HAP-1 (cell line): ENCODE results near the gene CCDC195.
"Not testable (repeated sequence)": the region's sequence is repeated elsewhere in the genome, so short reads cannot be mapped to it uniquely, and the experiment has no call there.

Experiments used
- DNase-seq, 2 experiments: peaks; one replicate each; pipeline ENCODE4 v3.0.0-alpha.2; 2016 to 2020; ENCODE audit warnings: low spot score in 2 of 2
- H3K27me3 ChIP-seq: fragments of 250-450 bp; sonication (Bioruptor Pico); 2 replicates; pipeline ENCODE4 v1.5.1; 2020; ENCODE audit warnings: low read depth, mild to moderate bottlenecking, moderate library complexity
- H3K36me3 ChIP-seq: fragments of 250-450 bp; sonication (Bioruptor Pico); replicated peaks from 2 replicates; pipeline ENCODE4 v1.5.1; 2020; ENCODE audit warnings: mild to moderate bottlenecking
- H3K4me1 ChIP-seq: fragments of 250-450 bp; sonication (Bioruptor Pico); 2 replicates; pipeline ENCODE4 v1.5.1; 2020; ENCODE audit warnings: mild to moderate bottlenecking
- H3K4me3 ChIP-seq: fragments of 250-450 bp; sonication (Bioruptor Pico); 2 replicates; pipeline ENCODE4 v1.5.1; 2020; ENCODE audit warnings: mild to moderate bottlenecking, moderate library complexity
- H3K9me3 ChIP-seq: fragments of 250-450 bp; sonication (Bioruptor Pico); 2 replicates; pipeline ENCODE4 v1.5.1; 2020; ENCODE audit warnings: mild to moderate bottlenecking, moderate library complexity
- in situ Hi-C: fragments of 300-500 bp; cut with MboI; formaldehyde crosslinking; loops from 3 replicates; pipeline ENCODE4 v1.14.3; 2020; ENCODE audit warnings: low sequenced_read_pairs, inconsistent platforms, mixed read lengths

Gene CCDC195

DNA sequence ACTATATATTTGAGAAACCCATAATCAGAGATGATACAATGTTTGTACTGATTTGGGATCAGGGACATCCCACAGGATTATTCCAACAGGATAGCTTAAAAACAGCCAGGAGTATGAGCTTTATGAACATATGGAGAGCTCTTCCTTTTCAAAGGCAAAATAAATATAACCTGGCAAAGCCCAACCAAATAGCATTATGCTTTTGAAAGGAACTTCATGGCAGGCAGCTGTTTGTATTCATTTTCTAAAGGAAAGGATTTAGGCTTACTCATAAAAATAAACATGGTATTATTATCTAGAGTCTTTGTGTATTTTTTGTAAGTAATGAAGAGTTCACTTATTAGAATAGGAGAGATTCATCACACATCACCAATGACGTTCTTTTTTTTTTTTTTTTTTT lies 44.4 kb downstream of the CCDC195 start:
- H3K4me1 ChIP-seq = peaks cover 16% of the 10 kb centered on the region
- peak in 1 of 2 experiments; percentile 81 for DNase-seq
- H3K27me3 ChIP-seq = no peaks in the 10 kb centered on the region
- no peaks in the 10 kb centered on the region for H3K36me3 ChIP-seq
- no peaks in the 10 kb centered on the region for H3K9me3 ChIP-seq
- no peak overlapping the region for H3K4me3 ChIP-seq
- in situ Hi-C loops = loop anchor here (25.0 kb wide), 1 partner anchor 684 kb away; no protein-coding TSS in a partner anchor

DNA sequence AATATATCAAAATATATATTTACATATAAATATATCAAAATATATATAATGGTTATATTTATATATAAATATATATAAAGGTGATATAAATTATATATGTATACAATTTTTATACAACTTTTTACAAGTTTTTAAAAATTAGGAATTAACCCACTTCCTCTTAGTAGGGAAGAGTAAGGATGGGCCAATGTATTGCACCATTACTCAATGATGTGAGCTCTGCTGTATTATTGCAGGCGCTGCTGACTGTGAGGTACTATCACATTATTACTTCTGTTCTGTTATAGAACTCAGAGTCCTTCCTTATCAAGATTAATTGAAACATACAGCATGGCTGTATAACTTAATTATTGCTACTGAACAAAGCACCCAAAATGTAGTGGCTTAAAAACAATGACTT lies 46.0 kb downstream of the CCDC195 start:
- Histone ChIP-seq H3K9me3 (no peaks in the 10 kb centered on the region), H3K4me1 (peaks cover 16% of the 10 kb centered on the region), H3K36me3 (no peaks in the 10 kb centered on the region), H3K27me3 (no peaks in the 10 kb centered on the region), H3K4me3 (no peak overlapping the region)
- no peak for DNase-seq
- in situ Hi-C loops = loop anchor here (25.0 kb wide), 1 partner anchor 683 kb away; no protein-coding TSS in a partner anchor

DNA sequence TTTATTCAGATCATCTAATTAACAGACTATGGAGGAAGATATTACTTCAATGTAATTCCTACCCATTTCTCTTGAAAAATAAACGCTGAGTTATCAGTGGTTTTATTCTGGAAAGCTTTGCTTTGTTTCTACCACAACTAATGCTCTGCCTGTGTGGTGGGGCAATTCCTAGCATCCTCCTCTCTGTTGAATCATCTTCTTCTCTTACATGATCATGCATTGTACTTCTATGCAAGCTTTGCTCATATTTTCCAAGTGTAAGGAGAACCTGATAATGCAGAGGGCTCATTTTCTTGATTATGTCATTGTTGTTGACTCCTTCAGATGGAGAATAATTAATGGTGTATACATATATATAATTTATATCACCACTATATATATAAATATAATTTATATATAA lies 46.7 kb downstream of the CCDC195 start:
- in situ Hi-C loops = loop anchor here (10.0 to 25.0 kb wide), 2 partner anchors 105 to 682 kb away; no protein-coding TSS in a partner anchor

DNA sequence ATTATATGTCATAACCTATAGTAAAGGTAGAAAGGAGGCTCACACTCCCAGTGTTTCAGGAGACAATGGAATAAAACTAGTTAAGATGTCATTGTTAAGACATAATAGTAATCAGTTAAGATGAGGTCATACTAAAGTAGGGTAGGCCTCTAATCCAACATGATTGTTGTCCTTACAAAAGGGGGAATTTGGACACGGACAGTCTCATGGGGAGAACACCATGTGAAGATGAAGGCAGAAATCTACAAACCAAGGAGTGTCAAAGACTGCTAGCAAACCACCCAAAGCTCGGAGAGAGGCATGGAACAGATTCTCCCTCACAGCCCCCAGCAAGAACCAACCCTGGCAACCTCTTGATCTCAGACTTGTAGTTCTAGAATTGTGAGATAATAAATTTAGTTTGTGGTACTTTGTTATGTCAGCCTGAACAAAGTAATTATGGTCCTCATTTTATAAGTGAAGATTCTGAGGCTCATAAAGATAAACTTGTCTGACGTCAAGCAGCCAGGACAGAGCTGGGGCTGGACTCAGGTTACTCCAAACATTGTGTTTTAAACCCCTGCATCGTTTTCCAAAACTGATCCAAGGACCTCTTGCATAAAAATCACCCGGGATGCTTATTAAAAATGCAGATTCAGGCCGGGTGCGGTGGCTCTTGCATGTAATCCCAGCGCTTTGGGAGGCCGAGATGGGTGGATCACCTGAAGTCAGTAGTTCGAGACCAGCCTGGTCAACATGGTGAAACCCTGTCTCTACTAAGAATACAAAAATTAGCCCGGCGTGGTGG lies 47.8 kb downstream of the CCDC195 start:
- H3K9me3 ChIP-seq = no peaks in the 10 kb centered on the region
- in situ Hi-C loops = loop anchor here (10.0 to 25.0 kb wide), 2 partner anchors 106 to 681 kb away; no protein-coding TSS in a partner anchor
- H3K4me1 ChIP-seq = peaks cover 16% of the 10 kb centered on the region
- no peaks in the 10 kb centered on the region for H3K36me3 ChIP-seq
- H3K4me3 ChIP-seq = no peak overlapping the region
- peak; percentile 14 to 31 for DNase-seq
- H3K27me3 ChIP-seq = no peaks in the 10 kb centered on the region

More for the DNA sequence above, 46.7 kb downstream of the CCDC195 start:
- peaks cover 16% of the 10 kb centered on the region for H3K4me1 ChIP-seq
- H3K4me3 ChIP-seq = no peak overlapping the region
- no peaks in the 10 kb centered on the region for H3K27me3 ChIP-seq
- no peak for DNase-seq
- no peaks in the 10 kb centered on the region for H3K9me3 ChIP-seq
- H3K36me3 ChIP-seq = no peaks in the 10 kb centered on the region

DNA sequence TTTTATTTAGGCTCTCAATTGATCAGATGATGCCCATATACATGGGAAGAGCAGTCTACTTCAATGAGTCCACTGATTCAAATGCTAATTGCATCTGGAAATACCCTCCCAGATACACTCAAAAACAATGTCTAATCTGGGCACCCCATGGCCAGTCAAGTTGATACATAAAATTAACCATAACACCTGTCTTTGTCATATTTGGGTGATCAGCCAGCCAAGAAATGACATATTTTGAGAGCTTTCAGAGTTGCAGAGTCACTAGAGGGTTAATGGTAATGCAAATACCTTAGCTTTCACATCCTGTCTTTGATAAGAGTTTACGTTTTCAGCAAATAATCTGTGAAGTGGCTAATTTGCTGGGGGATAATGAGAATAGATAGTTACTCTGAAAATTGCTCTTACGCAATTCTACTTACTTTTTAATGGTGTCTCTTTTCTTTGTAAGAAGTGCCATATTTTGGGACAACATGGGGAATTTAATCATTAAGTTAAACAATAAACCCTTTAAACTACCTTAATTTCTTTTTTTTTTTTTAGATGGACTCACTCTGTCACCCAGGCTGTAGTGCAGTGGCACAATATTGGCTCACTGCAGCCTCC lies 49.1 kb downstream of the CCDC195 start:
- Histone ChIP-seq H3K4me3 (no peak overlapping the region), H3K9me3 (no peaks in the 10 kb centered on the region), H3K36me3 (no peaks in the 10 kb centered on the region), H3K27me3 (no peaks in the 10 kb centered on the region), H3K4me1 (peaks cover 16% of the 10 kb centered on the region)
- in situ Hi-C loops = loop anchor here (10.0 to 25.0 kb wide), 2 partner anchors 108 to 680 kb away; no protein-coding TSS in a partner anchor
- no peak for DNase-seq

DNA sequence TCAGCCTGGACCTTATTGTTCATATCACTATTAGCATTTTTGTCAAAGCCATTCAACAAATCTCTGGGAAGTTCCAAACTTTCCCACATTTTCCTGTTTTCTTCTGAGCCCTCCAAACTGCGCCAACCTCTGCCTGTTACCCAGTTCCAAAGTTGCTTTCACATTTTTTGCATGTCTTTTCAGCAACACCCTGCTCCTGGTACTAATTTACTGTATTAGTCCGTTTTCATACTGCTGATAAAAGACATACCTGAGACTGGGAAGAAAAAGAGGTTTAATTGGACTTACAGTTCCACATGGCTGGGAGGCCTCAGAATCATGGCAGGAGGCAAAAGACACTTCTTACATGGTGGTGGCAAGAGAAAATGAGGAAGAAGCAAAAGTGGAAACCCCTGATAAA lies 52.8 kb downstream of the CCDC195 start:
- in situ Hi-C loops = loop anchor here (10.0 to 25.0 kb wide), 2 partner anchors 111 to 676 kb away; no protein-coding TSS in a partner anchor

DNA sequence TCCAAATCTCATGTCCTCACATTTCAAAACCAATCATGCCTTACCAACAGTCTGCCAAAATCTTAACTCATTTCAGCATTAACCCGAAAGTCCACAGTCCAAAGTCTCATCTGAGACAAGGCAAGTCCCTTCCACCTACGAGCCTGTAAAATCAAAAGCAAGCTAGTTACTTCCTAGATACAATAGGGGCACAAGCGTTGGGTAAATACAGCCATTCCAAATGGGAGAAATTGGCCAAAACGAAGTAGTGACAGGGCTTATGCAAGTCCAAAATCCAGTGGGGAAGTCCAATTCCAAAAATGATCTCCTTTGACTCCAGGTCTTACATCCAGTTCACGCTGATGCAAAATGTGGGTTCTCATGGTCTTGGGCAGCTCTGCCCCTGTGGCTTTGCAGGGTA lies 54.5 kb downstream of the CCDC195 start:
- not testable (repeated sequence) for H3K4me1 ChIP-seq, H3K9me3 ChIP-seq, H3K27me3 ChIP-seq, H3K4me3 ChIP-seq, H3K36me3 ChIP-seq, DNase-seq
- in situ Hi-C loops = loop anchor here (10.0 to 25.0 kb wide), 2 partner anchors 113 to 674 kb away; no protein-coding TSS in a partner anchor

More for the DNA sequence above, 52.8 kb downstream of the CCDC195 start:
- H3K36me3 ChIP-seq, H3K4me1 ChIP-seq, H3K4me3 ChIP-seq, DNase-seq, H3K27me3 ChIP-seq, H3K9me3 ChIP-seq: not testable (repeated sequence)

DNA sequence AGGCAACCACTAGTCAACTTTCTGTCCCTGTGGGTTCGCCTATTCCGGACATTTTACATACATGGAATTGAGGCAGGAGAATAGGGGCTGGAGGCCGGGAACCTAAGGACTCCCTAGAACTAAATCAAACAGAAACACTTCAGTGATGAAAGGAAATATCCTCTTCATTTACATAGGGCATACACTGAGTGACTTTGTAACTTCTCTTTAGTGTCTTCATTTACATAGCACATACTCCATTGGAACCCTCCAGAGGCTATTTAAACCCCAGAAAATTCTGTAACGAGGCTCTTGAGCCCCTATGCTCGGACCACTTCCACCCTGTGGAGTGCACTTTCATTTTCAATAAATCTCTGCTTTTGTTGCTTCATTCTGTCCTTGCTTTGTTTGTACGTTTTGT lies 56.5 kb downstream of the CCDC195 start:
- H3K27me3 ChIP-seq = no peaks in the 10 kb centered on the region
- no peak for DNase-seq
- H3K4me3 ChIP-seq = no peak overlapping the region
- H3K36me3 ChIP-seq = no peaks in the 10 kb centered on the region
- in situ Hi-C loops = loop anchor here (10.0 to 25.0 kb wide), 2 partner anchors 115 to 672 kb away; no protein-coding TSS in a partner anchor
- no peaks in the 10 kb centered on the region for H3K9me3 ChIP-seq
- H3K4me1 ChIP-seq = no peaks in the 10 kb centered on the region

DNA sequence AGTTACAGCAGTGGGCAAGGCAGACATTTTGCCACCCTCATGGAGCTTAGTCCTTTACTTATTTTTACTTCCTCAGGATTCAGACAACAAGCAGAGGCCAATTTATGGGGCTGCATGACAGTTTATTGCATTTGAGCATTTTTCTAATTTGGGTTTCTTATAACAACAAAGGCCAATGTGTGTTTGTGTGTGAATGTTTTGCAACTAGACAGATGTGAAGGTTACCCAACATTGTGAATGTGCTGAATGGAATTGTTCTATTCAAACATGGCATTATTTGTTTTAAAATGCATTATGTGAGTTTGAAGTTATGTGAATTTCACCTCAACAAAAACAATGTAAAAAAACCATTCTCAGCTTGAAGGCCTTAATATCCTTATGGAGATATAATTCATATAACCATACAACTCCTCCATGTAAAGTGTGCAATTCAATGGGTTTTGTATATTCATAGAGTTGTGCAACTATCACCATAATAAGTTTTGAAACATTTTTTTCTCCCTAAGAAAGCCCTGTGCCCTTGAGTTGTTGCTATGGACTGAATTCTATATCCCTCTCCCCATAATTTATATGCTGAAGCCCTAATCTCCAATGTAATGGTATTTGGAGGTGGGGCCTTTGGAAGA lies 57.3 kb downstream of the CCDC195 start:
- H3K9me3 ChIP-seq = no peaks in the 10 kb centered on the region
- H3K4me1 ChIP-seq = no peaks in the 10 kb centered on the region
- no peak for DNase-seq
- H3K27me3 ChIP-seq = no peaks in the 10 kb centered on the region
- H3K36me3 ChIP-seq = no peaks in the 10 kb centered on the region
- in situ Hi-C loops = loop anchor here (25.0 kb wide), 1 partner anchor 672 kb away; no protein-coding TSS in a partner anchor
- no peak overlapping the region for H3K4me3 ChIP-seq

DNA sequence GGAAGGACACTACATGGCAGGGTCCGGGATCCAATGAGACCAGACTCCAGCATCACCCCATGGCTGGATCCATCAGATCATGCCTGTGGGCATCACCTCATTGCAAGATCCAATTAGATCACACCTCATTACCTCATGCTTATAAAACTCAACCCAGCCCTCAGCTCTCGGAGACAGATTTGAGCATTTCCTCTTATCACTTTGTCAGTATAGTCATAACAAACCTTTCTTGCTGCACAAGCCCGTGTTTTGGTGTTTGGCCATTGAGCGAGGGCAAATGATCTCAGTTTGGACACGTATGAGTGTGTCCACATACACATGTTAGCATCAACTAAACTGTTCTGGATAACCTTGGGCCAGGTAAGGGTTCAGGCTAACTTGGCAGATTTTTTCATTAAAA lies 58.8 kb downstream of the CCDC195 start:
- in situ Hi-C loops = loop anchor here (25.0 kb wide), 1 partner anchor 670 kb away; no protein-coding TSS in a partner anchor
- Histone ChIP-seq H3K4me1 (no peaks in the 10 kb centered on the region), H3K27me3 (no peaks in the 10 kb centered on the region), H3K36me3 (no peaks in the 10 kb centered on the region), H3K9me3 (no peaks in the 10 kb centered on the region), H3K4me3 (no peak overlapping the region)
- no peak for DNase-seq

DNA sequence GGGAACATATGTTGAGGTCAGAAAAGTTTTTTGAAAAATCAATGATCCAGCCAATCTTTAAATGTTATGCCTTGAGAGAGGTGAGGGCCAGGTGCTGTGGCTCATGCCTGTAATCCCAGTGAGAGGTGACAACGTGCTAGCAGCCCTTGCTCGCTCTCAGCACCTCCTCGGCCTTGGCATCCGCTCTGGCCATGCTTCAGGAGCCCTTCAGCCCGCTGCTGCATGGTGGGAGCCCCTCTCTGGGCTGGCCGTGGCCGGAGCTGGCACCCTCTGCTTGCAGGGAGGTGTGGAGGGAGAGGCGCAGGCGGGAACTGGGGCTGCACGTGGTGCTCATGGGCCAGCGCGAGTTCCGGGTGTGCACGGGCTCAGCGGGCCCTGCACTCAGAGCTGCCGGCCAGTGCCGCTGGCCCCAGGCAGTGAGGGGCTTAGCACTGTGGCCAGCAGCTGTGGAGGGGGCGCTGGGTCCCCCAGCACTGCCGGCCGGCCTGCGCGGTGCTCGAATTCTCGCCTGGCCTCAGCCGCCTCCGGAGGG lies 61.1 kb downstream of the CCDC195 start:
- Histone ChIP-seq H3K9me3 (no peaks in the 10 kb centered on the region), H3K36me3 (no peaks in the 10 kb centered on the region), H3K27me3 (0 out of 2 replicates have a peak, but pooled peaks cover 4% of the 10 kb centered on the region), H3K4me1 (no peaks in the 10 kb centered on the region), H3K4me3 (no peak overlapping the region)
- in situ Hi-C loops = loop anchor here (25.0 kb wide), 1 partner anchor 668 kb away; no protein-coding TSS in a partner anchor
- no peak for DNase-seq
